Body of pancreas (tissue), 4 donors: ENCODE data around the gene MUC21. TPM values are rescaled to one million over a fixed set of nuclear protein-coding genes. Genes with fewer than 3 reads are reported as not detected.

ENCODE experiments used
- ATAC-seq: fragments of 150-250 bp; one replicate; pipeline ENCODE4 v1.9.1; 2016
- DNase-seq, 4 donors: peaks; one replicate each; pipeline ENCODE4 v3.0.0-alpha.2; 2019
- H3K27ac ChIP-seq, 4 donors: fragments of 200-600 bp; sonication (generic); 1 replicate in 3 of 4; 2 replicates in 1 of 4; pipeline versions ENCODE4 v1.5.1 to v1.6.1; 2016 to 2019; ENCODE audit warnings: mild to moderate bottlenecking in 1 of 4, mixed read lengths in 1 of 4, moderate library complexity in 1 of 4
- H3K27me3 ChIP-seq, 2 donors: fragments of 200-600 bp; sonication (generic); one replicate each; pipeline ENCODE4 v1.6.0; 2016; ENCODE audit warnings: mild to moderate bottlenecking in 1 of 2
- H3K36me3 ChIP-seq, 2 donors: fragments of 200-600 bp; sonication (generic); replicated peaks in 1 of 2; 2 replicates each; pipeline ENCODE4 v1.5.1; 2016; ENCODE audit warnings: low read depth in 2 of 2; ENCODE audit not compliant: insufficient read depth in 1 of 2
- H3K4me1 ChIP-seq: fragments of 200-600 bp; sonication (generic); one replicate; pipeline ENCODE4 v1.6.0; 2016
- H3K4me3 ChIP-seq, 2 donors: fragments of 200-600 bp; sonication (generic); 1 replicate in 1 of 2; 2 replicates in 1 of 2; pipeline ENCODE4 v1.5.1; 2016 to 2019
- H3K9me3 ChIP-seq, 3 donors: fragments of 200-600 bp; sonication (generic); 1 replicate in 2 of 3; 2 replicates in 1 of 3; pipeline ENCODE4 v1.5.1; 2016
- CTCF ChIP-seq, 7 experiments: fragments of 450-650 bp in 4 of 7; fragments of 200-600 bp in 3 of 7; sonication (generic) in 3 of 7; IDR thresholded peaks; one replicate each; pipeline ENCODE4 v1.5.1; 2016 to 2019; ENCODE audit warnings: antibody characterized with exemption in 7 of 7
- POLR2A ChIP-seq, 3 donors: fragments of 450-650 bp; IDR thresholded peaks; one replicate each; pipeline ENCODE4 v1.6.1; 2016; ENCODE audit warnings: antibody characterized with exemption in 3 of 3, mild to moderate bottlenecking in 2 of 3
- WGBS, 2 donors: methylation state at CpG; one replicate each; pipeline ENCODE4 v1.1.5; 2017; 5-methylcytosine and 5-hydroxymethylcytosine counted together
- intact Hi-C: fragments of 100-400 bp; cut with DNase I; formaldehyde crosslinking; loops from one replicate; pipeline ENCODE4 v1.15.1; 2023
- total RNA-seq, 2 donors: library from RNA; depleted of rRNA; stranded (reverse); fragments of >200 nt; gene quantifications; one replicate each; pipeline ENCODE4 v1.1.0, GENCODE V29; 2016

The MUC21 gene
- total RNA-seq, 2 donors from 2014 or later: not detected

GRCh38 chr6:30957716-30958115 lies 25.8 kb upstream of the MUC21 start:
- DNase-seq (no peak), ATAC-seq (no peak)
- Histone ChIP-seq H3K4me1 (peaks cover 11% of the 10 kb centered on the region), H3K9me3 (no peaks in the 10 kb centered on the region), H3K36me3 (no peaks in the 10 kb centered on the region), H3K4me3 (no peak overlapping the region), H3K27me3 (no peaks in the 10 kb centered on the region), H3K27ac (no peak overlapping the region)
- TF ChIP-seq CTCF (IDR thresholded peaks at IDR 0.05) (no peak), POLR2A (IDR thresholded peaks at IDR 0.05) (no peak)
- intact Hi-C loops: no loop called here
- 84% methylated on average over 2 of the region's 2 CpGs for WGBS, 2 donors

- intact Hi-C loops: no loop called here
- Histone ChIP-seq H3K27me3 (no peaks in the 10 kb centered on the region), H3K4me1 (peaks cover 2% of the 10 kb centered on the region), H3K4me3 (no peak overlapping the region), H3K36me3 (no peaks in the 10 kb centered on the region), H3K9me3 (no peaks in the 10 kb centered on the region), H3K27ac (no peak overlapping the region)
- WGBS, 2 donors: 60 to 65% methylated on average over 9 of the region's 9 CpGs
- TF ChIP-seq POLR2A (IDR thresholded peaks at IDR 0.05): no peak
- no peak for DNase-seq
- ATAC-seq: no peak
Observed at GRCh38 chr6:30960907-30961673, 22.4 kb upstream of the MUC21 start.

GRCh38 chr6:30962716-30963115 lies 20.8 kb upstream of the MUC21 start:
- intact Hi-C loops: no loop called here
- H3K27me3 ChIP-seq: no peaks in the 10 kb centered on the region

GRCh38 chr6:30963641-30964040 lies 19.9 kb upstream of the MUC21 start:
- Histone ChIP-seq H3K9me3 (no peaks in the 10 kb centered on the region), H3K27ac (no peak overlapping the region), H3K4me1 (no peaks in the 10 kb centered on the region), H3K36me3 (no peaks in the 10 kb centered on the region), H3K27me3 (no peaks in the 10 kb centered on the region), H3K4me3 (no peak overlapping the region)
- ATAC-seq (peak; percentile 77), DNase-seq (peak in 1 of 4 donors; percentile 60)
- no peak for TF ChIP-seq CTCF (IDR thresholded peaks at IDR 0.05)
- TF ChIP-seq POLR2A (IDR thresholded peaks at IDR 0.05): no peak
- 46 to 52% methylated on average over 6 of the region's 6 CpGs for WGBS, 2 donors
- intact Hi-C loops: no loop called here

More at GRCh38 chr6:30962716-30963115, 20.8 kb upstream of the MUC21 start:
- TF ChIP-seq POLR2A (IDR thresholded peaks at IDR 0.05): no peak
- TF ChIP-seq CTCF (IDR thresholded peaks at IDR 0.05): no peak
- H3K9me3 ChIP-seq: no peaks in the 10 kb centered on the region
- no peaks in the 10 kb centered on the region for H3K4me1 ChIP-seq
- H3K4me3 ChIP-seq: no peak overlapping the region
- DNase-seq: no peak
- no peak for ATAC-seq
- H3K36me3 ChIP-seq: no peaks in the 10 kb centered on the region
- no peak overlapping the region for H3K27ac ChIP-seq

GRCh38 chr6:30964075-30964474 lies 19.4 kb upstream of the MUC21 start:
- TF ChIP-seq CTCF (IDR thresholded peaks at IDR 0.05): no peak
- TF ChIP-seq POLR2A (IDR thresholded peaks at IDR 0.05): no peak
- DNase-seq: no peak
- Histone ChIP-seq H3K27me3 (no peaks in the 10 kb centered on the region), H3K9me3 (no peaks in the 10 kb centered on the region), H3K4me3 (no peak overlapping the region), H3K4me1 (no peaks in the 10 kb centered on the region), H3K27ac (no peak overlapping the region), H3K36me3 (no peaks in the 10 kb centered on the region)
- intact Hi-C loops: no loop called here
- 78 to 88% methylated on average over 1 to 4 of the region's 4 CpGs for WGBS, 2 donors
- peak; percentile 30 for ATAC-seq
